ENCODE data around the gene STRN3. TPM values are rescaled to one million over a fixed set of nuclear protein-coding genes. Genes with fewer than 3 reads are reported as not detected.

Gene STRN3
- total and polyA plus RNA-seq, 2 of the 4 experiments (the other 2 are of a cell fraction): 10.8 to 78.7 TPM

GRCh38 chr14:30985796-30986195, 40.4 kb downstream of the STRN3 start:
- POLR2A ChIA-PET (ENCODE audit: unreplicated experiment): interaction anchor here (0.5 kb wide), 1 partner anchor 41 kb away, joined by 3 read pairs; the partner anchor contains the start of gene STRN3

More at GRCh38 chr14:30985796-30986195, 40.4 kb downstream of the STRN3 start:
- Histone ChIP-seq H3K27me3 (ENCODE audit: control insufficient read depth, insufficient read depth, low read length) (no peaks in the 10 kb centered on the region), H3K9me3 (ENCODE audit: control insufficient read depth, insufficient read depth, low read length) (no peaks in the 10 kb centered on the region), H3K14ac (replicated peaks; ENCODE audit: low read depth, low read length) (no peak overlapping the region), H4K20me1 (ENCODE audit: insufficient read depth, low read length) (peaks cover 65% of the 10 kb centered on the region), H2AK9ac (replicated peaks; ENCODE audit: low read depth, low read length, poor library complexity) (no peak overlapping the region), H3K56ac (ENCODE audit: extremely low read depth, insufficient read depth, low read length) (no peak overlapping the region), H2AK5ac (ENCODE audit: low read depth, low read length) (no peak overlapping the region), H3K4me2 (ENCODE audit: low read depth, low read length) (no peak overlapping the region), H4K91ac (ENCODE audit: insufficient read depth, low read depth, low read length) (no peak overlapping the region), H2BK20ac (ENCODE audit: low read depth, low read length) (no peak overlapping the region), H2BK120ac (ENCODE audit: low read depth, low read length) (no peak overlapping the region), H3K4me3 (ENCODE audit: insufficient read depth, low read depth, low read length) (no peak overlapping the region), H3K27ac (ENCODE audit: insufficient read depth, low read length) (no peak overlapping the region), H2BK15ac (ENCODE audit: low read depth, low read length) (no peak overlapping the region), H4K8ac (ENCODE audit: low read depth in 2 of 2, low read length in 2 of 2) (no peak overlapping the region), H3K4ac (ENCODE audit: low read depth, low read length) (no peak overlapping the region), H3K36me3 (ENCODE audit: control insufficient read depth, insufficient read depth, low read length) (no peaks in the 10 kb centered on the region), H3K79me1 (ENCODE audit: low read depth in 1 of 2, low read length in 2 of 2) (peaks cover 5 to 67% of the 10 kb centered on the region in 2 experiments; a peak in 3 of 4 replicates), H2BK5ac (ENCODE audit: low read depth, low read length, poor library complexity, severe bottlenecking) (no peak overlapping the region), H3K18ac (ENCODE audit: low read depth, low read length) (no peak overlapping the region), H4K5ac (ENCODE audit: low read depth, low read length) (no peak overlapping the region), H3K9me1 (ENCODE audit: insufficient read depth, low read length) (peaks cover 6% of the 10 kb centered on the region), H2AFZ (replicated peaks; ENCODE audit: low read length, poor library complexity) (no peak overlapping the region), H3K23ac (ENCODE audit: low read depth, low read length) (no peak overlapping the region), H3K4me1 (ENCODE audit: control insufficient read depth, insufficient read depth, low read length) (peaks cover 6% of the 10 kb centered on the region), H3K9ac (ENCODE audit: low read depth, low read length) (no peak overlapping the region)
- in situ Hi-C loops (cut with MboI; ENCODE audit: low sequenced_read_pairs) (loop anchor here (25.0 kb wide), 1 partner anchor 377 kb away; no protein-coding TSS in a partner anchor), dilution Hi-C loops (cut with HindIII; ENCODE audit: low sequenced_read_pairs, unreplicated experiment) (no loop called here), intact Hi-C loops (cut with micrococcal nuclease) (loop anchor here (10.0 kb wide), 1 partner anchor 219 kb away; the partner anchor contains the start of gene HECTD1)
- no CpG with 5 or more reads among the region's 3 CpGs for WGBS, 2 experiments (ENCODE audit: extremely low coverage in 2 of 2, insufficient read length in 1 of 2)
- ATAC-seq (ENCODE audit: low read depth) (no peak), DNase-seq (peak; percentile 19)
- no peak for TF ChIP-seq MXI1 (IDR thresholded peaks at IDR 0.05; ENCODE audit: borderline replicate concordance, low read depth, low read length)
- no peak for TF ChIP-seq FOS (IDR thresholded peaks at IDR 0.05; ENCODE audit: low read depth, low read length)
- TF ChIP-seq RAD21 (IDR thresholded peaks at IDR 0.05; ENCODE audit: low read length): no peak
- no peak for TF ChIP-seq CEBPB (IDR thresholded peaks at IDR 0.05; ENCODE audit: low read depth, low read length)
- no peak for TF ChIP-seq MAFK (IDR thresholded peaks at IDR 0.05; ENCODE audit: low read depth, low read length)
- no peak for TF ChIP-seq RCOR1 (IDR thresholded peaks at IDR 0.05; ENCODE audit: insufficient replicate concordance, low read length)
- TF ChIP-seq POLR2A (IDR thresholded peaks at IDR 0.05; ENCODE audit: low read depth, low read length): no peak
- no peak for TF ChIP-seq ELK1 (IDR thresholded peaks at IDR 0.05; ENCODE audit: borderline replicate concordance, low read depth, low read length)
- TF ChIP-seq CHD1 (IDR thresholded peaks at IDR 0.05; ENCODE audit: low read depth, low read length): no peak
- no peak for TF ChIP-seq MAZ (IDR thresholded peaks at IDR 0.05; ENCODE audit: borderline replicate concordance, low read depth, low read length)
- no peak for TF ChIP-seq USF2 (IDR thresholded peaks at IDR 0.05; ENCODE audit: low read depth, low read length)
- no TSS peak for BruUV-seq (replicated peaks)
- CTCF ChIA-PET: no interaction called here

Data from IMR-90 (cell line).